ENCODE data around the gene SPINDOC. TPM values are rescaled to one million over a fixed set of nuclear protein-coding genes. Genes with fewer than 3 reads are reported as not detected.
"Not testable (repeated sequence)": the region's sequence is repeated elsewhere in the genome, so short reads cannot be mapped to it uniquely, and the experiment has no call there.

SPINDOC gene
- total RNA-seq, 1 experiment from 2014 or later = 17.7 TPM

GRCh38 chr11:63843041-63843440, 29.8 kb downstream of the SPINDOC start:
- DNase-seq (ENCODE audit: low read depth, low spot score) = no peak

GRCh38 chr11:63844836-63845235, 31.6 kb downstream of the SPINDOC start:
- in situ Hi-C loops (cut with HindIII; ENCODE audit: low pct_unique_long_range_greater_than_20kb, low sequenced_read_pairs) = no loop called here

More at GRCh38 chr11:63843041-63843440, 29.8 kb downstream of the SPINDOC start:
- in situ Hi-C loops (cut with HindIII; ENCODE audit: low pct_unique_long_range_greater_than_20kb, low sequenced_read_pairs) = no loop called here

GRCh38 chr11:63845303-63845702, 32.0 kb downstream of the SPINDOC start:
- in situ Hi-C loops (cut with HindIII; ENCODE audit: low pct_unique_long_range_greater_than_20kb, low sequenced_read_pairs) = no loop called here
- DNase-seq (ENCODE audit: low read depth, low spot score) = no peak

More at GRCh38 chr11:63844836-63845235, 31.6 kb downstream of the SPINDOC start:
- no peak for DNase-seq (ENCODE audit: low read depth, low spot score)

GRCh38 chr11:63845911-63846310, 32.7 kb downstream of the SPINDOC start:
- DNase-seq (ENCODE audit: low read depth, low spot score) = no peak
- in situ Hi-C loops (cut with HindIII; ENCODE audit: low pct_unique_long_range_greater_than_20kb, low sequenced_read_pairs) = no loop called here

- DNase-seq (ENCODE audit: low read depth, low spot score) = no peak
- in situ Hi-C loops (cut with HindIII; ENCODE audit: low pct_unique_long_range_greater_than_20kb, low sequenced_read_pairs) = no loop called here
Measured at GRCh38 chr11:63846897-63847296, 33.6 kb downstream of the SPINDOC start.

GRCh38 chr11:63847363-63847762, 34.1 kb downstream of the SPINDOC start:
- DNase-seq (ENCODE audit: low read depth, low spot score) = no peak
- in situ Hi-C loops (cut with HindIII; ENCODE audit: low pct_unique_long_range_greater_than_20kb, low sequenced_read_pairs) = no loop called here

GRCh38 chr11:63849691-63850090, 36.4 kb downstream of the SPINDOC start:
- DNase-seq (ENCODE audit: low read depth, low spot score) = peak; percentile 31
- in situ Hi-C loops (cut with HindIII; ENCODE audit: low pct_unique_long_range_greater_than_20kb, low sequenced_read_pairs) = no loop called here

- in situ Hi-C loops (cut with HindIII; ENCODE audit: low pct_unique_long_range_greater_than_20kb, low sequenced_read_pairs) = no loop called here
Measured at GRCh38 chr11:63850920-63851319, 37.7 kb downstream of the SPINDOC start.

GRCh38 chr11:63851364-63851763, 38.1 kb downstream of the SPINDOC start:
- in situ Hi-C loops (cut with HindIII; ENCODE audit: low pct_unique_long_range_greater_than_20kb, low sequenced_read_pairs) = no loop called here
- no peak for DNase-seq (ENCODE audit: low read depth, low spot score)

More at GRCh38 chr11:63850920-63851319, 37.7 kb downstream of the SPINDOC start:
- DNase-seq (ENCODE audit: low read depth, low spot score) = no peak

GRCh38 chr11:63853476-63853875, 40.2 kb downstream of the SPINDOC start:
- in situ Hi-C loops (cut with HindIII; ENCODE audit: low pct_unique_long_range_greater_than_20kb, low sequenced_read_pairs) = no loop called here
- no peak for DNase-seq (ENCODE audit: low read depth, low spot score)

GRCh38 chr11:63854696-63855095, 41.4 kb downstream of the SPINDOC start:
- in situ Hi-C loops (cut with HindIII; ENCODE audit: low pct_unique_long_range_greater_than_20kb, low sequenced_read_pairs) = no loop called here
- DNase-seq (ENCODE audit: low read depth, low spot score) = no peak

GRCh38 chr11:63855975-63856374, 42.7 kb downstream of the SPINDOC start:
- in situ Hi-C loops (cut with HindIII; ENCODE audit: low pct_unique_long_range_greater_than_20kb, low sequenced_read_pairs) = no loop called here
- DNase-seq (ENCODE audit: low read depth, low spot score) = peak; percentile 53

GRCh38 chr11:63858628-63859550, 45.6 kb downstream of the SPINDOC start:
- in situ Hi-C loops (cut with HindIII; ENCODE audit: low pct_unique_long_range_greater_than_20kb, low sequenced_read_pairs) = no loop called here
- DNase-seq (ENCODE audit: low read depth, low spot score) = peak; percentile 17

- in situ Hi-C loops (cut with HindIII; ENCODE audit: low pct_unique_long_range_greater_than_20kb, low sequenced_read_pairs) = no loop called here
- no peak for DNase-seq (ENCODE audit: low read depth, low spot score)
Measured at GRCh38 chr11:63862923-63863322, 49.7 kb downstream of the SPINDOC start.

GRCh38 chr11:63863620-63864019, 50.4 kb downstream of the SPINDOC start:
- DNase-seq (ENCODE audit: low read depth, low spot score); in situ Hi-C loops (cut with HindIII; ENCODE audit: low pct_unique_long_range_greater_than_20kb, low sequenced_read_pairs): not testable (repeated sequence)

GRCh38 chr11:63866211-63866610, 53.0 kb downstream of the SPINDOC start:
- no peak for DNase-seq (ENCODE audit: low read depth, low spot score)
- in situ Hi-C loops (cut with HindIII; ENCODE audit: low pct_unique_long_range_greater_than_20kb, low sequenced_read_pairs) = no loop called here

GRCh38 chr11:63867511-63867910, 54.3 kb downstream of the SPINDOC start:
- in situ Hi-C loops (cut with HindIII; ENCODE audit: low pct_unique_long_range_greater_than_20kb, low sequenced_read_pairs) = no loop called here

GRCh38 chr11:63868399-63869064, 55.3 kb downstream of the SPINDOC start:
- in situ Hi-C loops (cut with HindIII; ENCODE audit: low pct_unique_long_range_greater_than_20kb, low sequenced_read_pairs) = no loop called here
- no peak for DNase-seq (ENCODE audit: low read depth, low spot score)

More at GRCh38 chr11:63867511-63867910, 54.3 kb downstream of the SPINDOC start:
- no peak for DNase-seq (ENCODE audit: low read depth, low spot score)
